Stimulated activated CD8-positive, alpha-beta memory T cell treated with anti-CD3 and anti-CD28 coated beads, Interleukin-12 subunit alpha, Interleukin-12 subunit beta, amount 100 ng/mL, for 24 hours (primary cell): Measurements from ENCODE around the gene PGLYRP3.
"Not testable (repeated sequence)": the region's sequence is repeated elsewhere in the genome, so short reads cannot be mapped to it uniquely, and the experiment has no call there.

Experiments
- DNase-seq: peaks from one replicate; pipeline ENCODE4 v3.0.0-alpha.2; 2020; ENCODE audit errors: extremely low read depth

The PGLYRP3 gene

GRCh38 chr1:153348511-153349362, 36.0 kb upstream of the PGLYRP3 start, which contains the start of gene PGLYRP4:
Gene PGLYRP4 (minus strand): TSS chr1:153348841. CDS start chr1:153347932, 909 bp downstream.
- DNase-seq: no peak

GRCh38 chr1:153347856-153348255, 35.1 kb upstream of the PGLYRP3 start:
- DNase-seq: no peak

GRCh38 chr1:153347049-153347448, 34.3 kb upstream of the PGLYRP3 start:
- DNase-seq: not testable (repeated sequence)

- no peak for DNase-seq
Observed at GRCh38 chr1:153346077-153346723, 33.4 kb upstream of the PGLYRP3 start.

GRCh38 chr1:153345187-153346076, 32.7 kb upstream of the PGLYRP3 start:
- DNase-seq: no peak

GRCh38 chr1:153344718-153345025, 31.9 kb upstream of the PGLYRP3 start:
- DNase-seq: no peak

GRCh38 chr1:153343811-153344717, 31.3 kb upstream of the PGLYRP3 start:
- DNase-seq: no peak

- no peak for DNase-seq
Observed at GRCh38 chr1:153343040-153343681, 30.4 kb upstream of the PGLYRP3 start.

GRCh38 chr1:153342178-153342577, 29.4 kb upstream of the PGLYRP3 start:
- DNase-seq: no peak

GRCh38 chr1:153341431-153341934, 28.7 kb upstream of the PGLYRP3 start:
- no peak for DNase-seq

- no peak for DNase-seq
Observed at GRCh38 chr1:153340356-153340755, 27.6 kb upstream of the PGLYRP3 start.

GRCh38 chr1:153339802-153340201, 27.1 kb upstream of the PGLYRP3 start:
- no peak for DNase-seq

- DNase-seq: no peak
Observed at GRCh38 chr1:153337980-153338853, 25.5 kb upstream of the PGLYRP3 start.

- no peak for DNase-seq
Observed at GRCh38 chr1:153336650-153337049, 23.9 kb upstream of the PGLYRP3 start.

- DNase-seq: no peak
Observed at GRCh38 chr1:153333902-153334301, 21.1 kb upstream of the PGLYRP3 start.

- DNase-seq: no peak
Observed at GRCh38 chr1:153324912-153325311, 12.2 kb upstream of the PGLYRP3 start.

GRCh38 chr1:153322568-153322967, 9.8 kb upstream of the PGLYRP3 start:
- no peak for DNase-seq

GRCh38 chr1:153318145-153318544, 5.4 kb upstream of the PGLYRP3 start:
- DNase-seq: not testable (repeated sequence)

- DNase-seq: not testable (repeated sequence)
Observed at GRCh38 chr1:153316013-153316412, 3.3 kb upstream of the PGLYRP3 start.
